Measurements from ENCODE around the gene HS6ST1.

Gene HS6ST1

DNA sequence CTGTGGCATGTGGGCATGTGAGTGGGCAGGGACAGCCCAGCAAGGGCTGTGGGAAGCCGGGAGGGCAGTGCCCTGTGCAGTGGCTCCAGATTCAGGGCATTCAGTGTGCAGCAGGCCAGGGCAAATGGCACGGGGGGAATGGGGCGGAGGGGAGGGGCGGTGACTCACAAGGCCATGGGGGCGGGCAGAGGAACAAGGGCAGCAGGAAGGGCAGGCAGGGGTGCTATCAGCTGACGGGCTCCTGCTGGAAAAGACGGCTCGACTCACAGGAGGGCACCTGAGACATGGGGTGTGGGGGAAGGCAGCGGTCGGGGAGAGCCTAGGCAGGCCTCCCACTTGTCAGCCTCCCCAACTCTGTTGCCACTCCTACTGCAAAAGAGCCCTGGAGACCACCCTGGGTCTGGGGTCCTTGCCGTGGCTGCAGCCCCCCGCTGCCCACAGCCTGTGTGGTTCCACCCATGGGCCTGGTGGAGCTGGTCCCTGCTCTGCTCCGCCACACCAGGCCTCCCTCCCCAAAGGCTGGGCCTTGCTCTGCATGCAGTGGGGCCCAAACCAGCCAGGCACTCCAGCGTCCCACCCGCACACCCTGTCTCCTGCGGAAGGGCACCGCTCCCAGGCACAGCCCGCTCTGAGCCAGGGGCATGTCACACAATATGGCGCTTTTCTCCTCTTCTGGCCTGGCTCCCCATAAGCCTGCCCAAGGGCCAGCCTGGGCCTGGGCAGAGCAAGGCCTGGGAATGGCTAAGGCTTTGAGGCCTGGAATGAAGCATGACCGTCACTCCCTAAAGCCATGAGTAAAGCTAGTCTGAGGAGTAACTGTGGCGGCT lies 25.9 kb downstream of the HS6ST1 start:
- DNase-seq (ENCODE audit: low read depth) = no peak

DNA sequence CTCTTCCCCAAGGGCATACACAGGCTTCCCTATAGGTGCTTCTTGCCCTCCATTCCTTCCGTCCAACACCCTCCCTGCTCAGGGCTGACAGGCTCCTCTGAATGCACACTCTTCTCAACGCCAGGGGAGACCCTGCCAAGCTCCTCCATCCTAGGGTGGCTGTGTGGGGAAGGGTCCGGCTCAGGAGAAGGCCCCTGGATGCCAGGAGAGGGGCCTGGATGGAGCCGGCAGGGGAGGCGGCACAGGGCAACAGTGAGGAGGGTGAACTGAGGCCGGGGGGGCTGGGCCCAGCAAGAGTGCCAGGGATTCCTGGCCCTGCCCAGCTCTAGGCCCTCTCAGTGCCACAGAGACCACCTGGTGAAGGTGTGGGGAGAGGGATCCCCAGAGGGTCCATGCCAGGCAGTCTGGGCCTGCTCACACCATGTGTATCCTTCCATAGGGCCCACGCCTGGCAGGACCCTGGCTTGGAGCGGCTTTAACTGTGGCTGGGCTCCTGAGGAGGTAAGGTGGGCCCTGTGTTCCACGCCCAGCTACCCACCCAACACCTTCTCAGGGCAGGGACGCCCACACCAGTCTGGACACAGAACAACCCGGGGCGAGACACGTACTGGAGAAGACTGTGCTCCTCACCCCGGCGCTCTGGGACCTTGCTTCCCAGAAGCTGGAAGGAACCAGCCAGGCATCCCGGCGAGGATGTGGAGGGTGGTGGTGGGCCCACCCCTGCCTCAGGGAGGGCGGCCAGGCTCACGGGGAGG lies 26.6 kb downstream of the HS6ST1 start:
- no peak overlapping the region for H3K4me3 ChIP-seq (ENCODE audit: low read length)
- TF ChIP-seq, protein P1, sequence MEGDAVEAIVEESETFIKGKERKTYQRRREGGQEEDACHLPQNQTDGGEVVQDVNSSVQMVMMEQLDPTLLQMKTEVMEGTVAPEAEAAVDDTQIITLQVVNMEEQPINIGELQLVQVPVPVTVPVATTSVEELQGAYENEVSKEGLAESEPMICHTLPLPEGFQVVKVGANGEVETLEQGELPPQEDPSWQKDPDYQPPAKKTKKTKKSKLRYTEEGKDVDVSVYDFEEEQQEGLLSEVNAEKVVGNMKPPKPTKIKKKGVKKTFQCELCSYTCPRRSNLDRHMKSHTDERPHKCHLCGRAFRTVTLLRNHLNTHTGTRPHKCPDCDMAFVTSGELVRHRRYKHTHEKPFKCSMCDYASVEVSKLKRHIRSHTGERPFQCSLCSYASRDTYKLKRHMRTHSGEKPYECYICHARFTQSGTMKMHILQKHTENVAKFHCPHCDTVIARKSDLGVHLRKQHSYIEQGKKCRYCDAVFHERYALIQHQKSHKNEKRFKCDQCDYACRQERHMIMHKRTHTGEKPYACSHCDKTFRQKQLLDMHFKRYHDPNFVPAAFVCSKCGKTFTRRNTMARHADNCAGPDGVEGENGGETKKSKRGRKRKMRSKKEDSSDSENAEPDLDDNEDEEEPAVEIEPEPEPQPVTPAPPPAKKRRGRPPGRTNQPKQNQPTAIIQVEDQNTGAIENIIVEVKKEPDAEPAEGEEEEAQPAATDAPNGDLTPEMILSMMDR (conservative IDR thresholded peaks at IDR 0.05; ENCODE audit: low read length) = no peak
- DNase-seq (ENCODE audit: low read depth) = no peak

More for the DNA sequence above, 25.9 kb downstream of the HS6ST1 start:
- no peak overlapping the region for H3K4me3 ChIP-seq (ENCODE audit: low read length)
- TF ChIP-seq, protein P1 (conservative IDR thresholded peaks at IDR 0.05; ENCODE audit: low read length) = no peak

DNA sequence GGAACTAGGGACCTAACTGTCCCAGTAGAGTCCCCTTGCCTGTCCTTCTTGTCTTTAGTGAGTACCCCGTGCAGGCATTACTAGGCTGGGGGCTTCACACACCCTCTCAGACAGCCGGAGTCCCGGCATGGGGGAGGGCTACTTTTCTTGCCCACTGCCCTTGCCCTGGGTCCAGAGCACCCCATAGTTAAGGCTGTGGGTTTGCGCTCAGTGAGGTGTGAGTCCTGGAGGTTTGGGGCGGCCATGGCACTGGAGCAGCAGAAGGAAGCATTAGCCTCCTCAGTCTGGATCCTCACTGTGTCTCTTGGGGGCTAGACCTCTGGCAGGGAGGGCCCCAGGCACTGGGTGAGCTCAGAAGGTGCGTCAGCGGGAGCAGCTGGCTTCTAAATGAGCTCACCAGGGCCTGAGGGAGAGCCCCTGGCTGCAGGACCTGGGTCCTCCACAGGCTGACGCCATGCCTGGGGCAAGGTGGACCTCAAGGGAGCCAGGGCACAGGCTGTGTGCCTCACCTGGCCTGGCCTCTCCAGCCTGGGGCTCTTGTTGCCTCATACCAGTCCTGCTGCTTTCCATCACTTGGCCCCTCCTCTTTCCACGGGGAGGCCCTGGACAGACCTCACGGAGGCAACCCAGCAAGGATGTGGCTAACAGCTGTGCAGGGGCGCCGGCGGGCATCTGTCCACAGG lies 27.4 kb downstream of the HS6ST1 start:
- DNase-seq (ENCODE audit: low read depth) = no peak
- TF ChIP-seq, protein P1 (conservative IDR thresholded peaks at IDR 0.05; ENCODE audit: low read length) = no peak
- no peak overlapping the region for H3K4me3 ChIP-seq (ENCODE audit: low read length)

DNA sequence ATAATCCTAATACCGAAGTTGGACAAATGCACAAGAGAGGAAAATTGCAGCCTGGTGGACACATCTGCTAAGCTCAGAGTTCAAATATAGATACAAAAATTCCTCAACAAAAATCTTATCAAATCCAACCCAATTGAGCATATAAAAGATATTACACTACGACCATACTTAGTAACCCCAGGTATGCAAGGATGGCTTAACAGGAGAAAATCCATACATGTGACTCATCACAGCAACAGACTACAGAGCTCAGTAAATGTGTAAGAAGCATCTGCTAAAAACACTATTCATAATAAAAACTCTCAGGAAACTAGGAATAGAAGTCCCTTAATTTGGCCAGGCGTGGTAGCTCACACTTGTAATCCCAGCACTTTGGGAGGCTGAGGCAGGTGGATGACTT lies 28.3 kb downstream of the HS6ST1 start:
- peak; percentile 24 for DNase-seq (ENCODE audit: low read depth)
- H3K4me3 ChIP-seq (ENCODE audit: low read length) = no peak overlapping the region
- TF ChIP-seq, protein P1 (conservative IDR thresholded peaks at IDR 0.05; ENCODE audit: low read length) = no peak

DNA sequence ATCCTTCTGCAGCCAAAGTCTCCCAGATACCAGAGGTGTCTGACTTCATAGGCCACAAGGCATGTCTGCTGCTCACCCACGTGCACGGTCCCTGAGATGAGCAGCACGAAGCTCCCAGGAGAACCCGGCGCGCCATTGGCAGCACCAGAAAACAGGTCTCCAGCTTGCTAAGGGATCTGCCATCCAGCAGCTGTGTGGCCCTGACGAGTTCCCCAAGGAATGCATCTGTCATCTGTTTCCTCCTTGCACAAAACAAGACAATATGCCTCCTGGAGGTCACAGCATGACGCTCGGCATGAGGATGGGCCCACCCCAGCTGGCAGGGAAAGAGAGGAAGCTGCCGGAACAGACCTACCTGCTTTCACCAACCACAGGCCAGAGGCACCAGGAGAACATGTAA lies 29.2 kb downstream of the HS6ST1 start:
- no peak overlapping the region for H3K4me3 ChIP-seq (ENCODE audit: low read length)
- no peak for DNase-seq (ENCODE audit: low read depth)
- TF ChIP-seq, protein P1 (conservative IDR thresholded peaks at IDR 0.05; ENCODE audit: low read length) = no peak

DNA sequence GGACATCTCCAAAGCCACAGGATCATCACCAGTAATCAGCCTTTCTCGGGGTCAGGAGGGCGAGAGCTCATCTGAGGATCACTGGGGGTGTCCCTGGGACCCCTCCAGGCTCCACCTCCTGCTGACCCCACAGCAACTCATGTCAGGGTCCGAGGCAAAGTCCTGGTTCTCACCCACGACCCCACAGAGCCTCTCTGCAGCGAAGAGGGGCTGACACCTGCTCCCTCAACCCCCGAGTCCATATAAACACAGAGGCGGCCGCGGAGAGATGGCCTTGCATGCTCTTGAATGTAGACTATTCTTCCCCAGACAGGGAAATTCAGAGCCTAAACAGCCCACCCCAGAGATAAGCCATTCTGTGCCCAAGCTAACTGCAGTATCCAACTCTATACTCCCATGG lies 29.9 kb downstream of the HS6ST1 start:
- TF ChIP-seq, protein P1 (conservative IDR thresholded peaks at IDR 0.05; ENCODE audit: low read length) = no peak
- DNase-seq (ENCODE audit: low read depth) = no peak
- no peak overlapping the region for H3K4me3 ChIP-seq (ENCODE audit: low read length)
